ENCODE results near the gene TBC1D9.

DNA sequence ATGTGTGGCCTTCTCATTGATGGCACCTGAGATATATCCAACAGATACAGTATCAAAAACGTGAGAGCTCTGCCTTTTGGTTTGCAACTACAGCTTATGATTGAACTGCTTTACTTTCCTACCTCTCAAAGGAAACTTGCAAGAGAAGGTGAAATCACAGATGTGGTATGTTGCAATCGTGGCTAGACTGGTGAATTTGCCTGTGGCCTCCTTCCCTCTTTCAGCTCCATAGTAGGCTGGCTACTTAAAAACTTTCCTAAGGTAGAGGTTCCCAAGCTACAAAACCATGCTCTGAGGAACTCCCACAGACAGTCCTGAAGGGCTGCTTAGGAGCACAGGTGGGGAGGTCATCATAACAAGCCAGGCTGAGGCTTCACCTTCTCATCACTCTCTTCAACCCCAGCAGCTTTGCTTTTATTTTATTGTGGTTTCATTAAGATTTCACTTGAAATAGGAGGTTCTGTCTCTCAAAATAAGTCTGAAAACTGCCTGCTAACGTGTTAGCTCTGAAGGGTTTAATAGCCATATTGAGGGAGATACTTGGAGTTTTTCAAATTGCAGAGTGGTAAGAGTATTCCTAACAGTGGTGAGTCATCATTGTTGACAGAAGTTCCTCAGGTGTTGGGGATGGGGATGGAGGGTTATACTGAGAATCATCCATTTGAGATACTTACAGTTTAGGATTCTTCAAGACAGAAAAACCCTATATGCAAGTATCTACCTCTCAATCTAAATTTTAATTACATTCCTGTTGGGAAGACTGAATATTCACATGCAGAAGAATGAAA, 93.9 kb downstream of the TBC1D9 start:
- TF ChIP-seq, protein P1, sequence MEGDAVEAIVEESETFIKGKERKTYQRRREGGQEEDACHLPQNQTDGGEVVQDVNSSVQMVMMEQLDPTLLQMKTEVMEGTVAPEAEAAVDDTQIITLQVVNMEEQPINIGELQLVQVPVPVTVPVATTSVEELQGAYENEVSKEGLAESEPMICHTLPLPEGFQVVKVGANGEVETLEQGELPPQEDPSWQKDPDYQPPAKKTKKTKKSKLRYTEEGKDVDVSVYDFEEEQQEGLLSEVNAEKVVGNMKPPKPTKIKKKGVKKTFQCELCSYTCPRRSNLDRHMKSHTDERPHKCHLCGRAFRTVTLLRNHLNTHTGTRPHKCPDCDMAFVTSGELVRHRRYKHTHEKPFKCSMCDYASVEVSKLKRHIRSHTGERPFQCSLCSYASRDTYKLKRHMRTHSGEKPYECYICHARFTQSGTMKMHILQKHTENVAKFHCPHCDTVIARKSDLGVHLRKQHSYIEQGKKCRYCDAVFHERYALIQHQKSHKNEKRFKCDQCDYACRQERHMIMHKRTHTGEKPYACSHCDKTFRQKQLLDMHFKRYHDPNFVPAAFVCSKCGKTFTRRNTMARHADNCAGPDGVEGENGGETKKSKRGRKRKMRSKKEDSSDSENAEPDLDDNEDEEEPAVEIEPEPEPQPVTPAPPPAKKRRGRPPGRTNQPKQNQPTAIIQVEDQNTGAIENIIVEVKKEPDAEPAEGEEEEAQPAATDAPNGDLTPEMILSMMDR (IDR thresholded peaks at IDR 0.05; ENCODE audit: low read depth, low read length, poor library complexity, severe bottlenecking) = no peak
- TF ChIP-seq EZH2phosphoT487 (IDR thresholded peaks at IDR 0.05; ENCODE audit: borderline replicate concordance, low read length) = no peak

Measured in DOHH2 (cell line).